Activated naive CD8-positive, alpha-beta T cell treated with anti-CD3 and anti-CD28 coated beads for 36 hours (primary cell): ENCODE measurements around the gene IKBIP. TPM values are rescaled to one million over a fixed set of nuclear protein-coding genes. Genes with fewer than 3 reads are reported as not detected.
"Not testable (repeated sequence)": the region's sequence is repeated elsewhere in the genome, so short reads cannot be mapped to it uniquely, and the experiment has no call there.

Experiments used
- DNase-seq: peaks from one replicate; pipeline ENCODE4 v3.0.0; 2021
- H3K27ac Mint-ChIP-seq: one replicate; pipeline ENCODE4 v1.8.0; 2022; ENCODE audit warnings: mild to moderate bottlenecking, moderate library complexity, mixed read lengths
- H3K27me3 Mint-ChIP-seq: one replicate; pipeline ENCODE4 v1.8.0; 2022; ENCODE audit warnings: mild to moderate bottlenecking, mixed read lengths
- H3K36me3 Mint-ChIP-seq: one replicate; pipeline ENCODE4 v1.8.0; 2021; ENCODE audit warnings: mild to moderate bottlenecking, mixed read lengths
- H3K4me1 Mint-ChIP-seq: one replicate; pipeline ENCODE4 v1.8.0; 2021; ENCODE audit warnings: mixed read lengths
- H3K4me3 Mint-ChIP-seq: one replicate; pipeline ENCODE4 v1.8.0; 2022; ENCODE audit warnings: mild to moderate bottlenecking, moderate library complexity, mixed read lengths
- H3K9me3 Mint-ChIP-seq: one replicate; pipeline ENCODE4 v1.8.0; 2022; ENCODE audit warnings: mixed read lengths
- total RNA-seq, 2 experiments: library from RNA; stranded (reverse); gene quantifications; one replicate each; pipeline ENCODE4 v1.2.3, GENCODE V29; 2021

The IKBIP gene
- total RNA-seq, 2 experiments from 2014 or later = 25.8 to 26.8 TPM

DNA sequence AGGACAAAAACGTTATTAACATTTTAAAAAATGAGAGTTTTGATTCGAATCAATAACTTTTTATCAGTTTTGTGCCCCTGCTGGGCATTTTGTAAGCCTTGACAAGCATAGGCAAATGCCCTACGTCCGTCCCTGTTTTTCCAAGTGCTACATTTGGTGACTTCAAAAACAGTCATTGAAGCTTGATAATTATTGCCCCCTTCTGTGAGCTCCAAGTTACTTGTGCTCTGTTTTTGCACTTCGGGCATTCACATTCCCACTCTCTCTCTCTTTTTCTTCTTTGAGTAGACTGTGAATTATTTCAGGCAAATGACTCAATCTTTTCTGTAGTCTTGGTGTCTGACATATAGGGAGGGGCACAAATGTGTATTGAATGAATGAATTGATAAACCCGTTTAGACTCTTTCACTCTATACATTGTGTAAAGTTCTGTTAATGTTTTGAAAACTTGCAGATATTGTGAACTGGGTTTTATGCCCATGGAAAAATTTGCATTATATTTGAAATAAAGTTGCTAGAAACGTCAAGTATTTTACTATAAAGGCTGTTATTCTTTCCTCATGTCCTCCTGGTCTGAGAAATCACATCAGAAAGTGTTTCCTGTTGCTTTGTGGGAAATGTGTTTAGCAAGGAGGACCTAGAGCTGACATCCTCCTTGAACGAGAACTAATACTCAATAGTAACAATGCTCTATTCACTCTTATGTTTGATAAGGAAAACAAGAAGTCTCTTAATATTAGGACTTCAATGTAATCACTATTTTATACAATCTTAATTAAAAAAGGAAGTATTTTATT lies 1.9 kb upstream of the IKBIP start:
- Mint-ChIP-seq H3K27ac (no peak overlapping the region), H3K36me3 (peaks cover 15% of the 10 kb centered on the region), H3K27me3 (no peaks in the 10 kb centered on the region), H3K4me3 (peak overlapping the region; percentile 96), H3K4me1 (peaks cover 21% of the 10 kb centered on the region), H3K9me3 (no peaks in the 10 kb centered on the region)
- no peak for DNase-seq

DNA sequence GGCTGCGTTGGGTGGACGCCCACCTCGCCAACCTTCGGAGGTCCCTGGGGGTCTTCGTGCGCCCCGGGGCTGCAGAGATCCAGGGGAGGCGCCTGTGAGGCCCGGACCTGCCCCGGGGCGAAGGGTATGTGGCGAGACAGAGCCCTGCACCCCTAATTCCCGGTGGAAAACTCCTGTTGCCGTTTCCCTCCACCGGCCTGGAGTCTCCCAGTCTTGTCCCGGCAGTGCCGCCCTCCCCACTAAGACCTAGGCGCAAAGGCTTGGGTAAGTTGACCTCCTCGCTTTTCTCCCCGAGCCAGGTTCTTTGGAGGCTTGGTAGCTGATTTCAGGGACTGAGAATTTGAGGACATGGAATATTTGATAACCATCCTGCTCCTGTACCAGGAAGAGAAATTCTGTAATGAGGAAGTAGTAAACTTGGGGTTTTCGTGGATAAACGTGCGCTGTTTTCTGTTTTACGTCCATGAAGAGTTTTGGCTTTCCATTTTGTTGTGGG lies 1.0 kb upstream of the IKBIP start:
- no peak for DNase-seq
- no peaks in the 10 kb centered on the region for H3K9me3 Mint-ChIP-seq
- H3K27ac Mint-ChIP-seq = peak overlapping the region; percentile 59
- peaks cover 20% of the 10 kb centered on the region for H3K36me3 Mint-ChIP-seq
- H3K4me1 Mint-ChIP-seq = peaks cover 26% of the 10 kb centered on the region
- H3K4me3 Mint-ChIP-seq = peak overlapping the region; percentile 96
- H3K27me3 Mint-ChIP-seq = no peaks in the 10 kb centered on the region

- Mint-ChIP-seq H3K4me1 (peaks cover 27% of the 10 kb centered on the region), H3K36me3 (peaks cover 19% of the 10 kb centered on the region)
- no peak for DNase-seq
Measured at GRCh38 chr12:98644433-98644711, 216 bp downstream of the IKBIP start.

GRCh38 chr12:98642801-98643200 lies 1.8 kb downstream of the IKBIP start:
- not testable (repeated sequence) for H3K9me3 Mint-ChIP-seq, DNase-seq, H3K27ac Mint-ChIP-seq, H3K27me3 Mint-ChIP-seq
- Mint-ChIP-seq H3K4me1 (peaks cover 32% of the 10 kb centered on the region), H3K4me3 (peak overlapping the region; percentile 96), H3K36me3 (peaks cover 20% of the 10 kb centered on the region)

More at GRCh38 chr12:98644433-98644711, 216 bp downstream of the IKBIP start:
- no peaks in the 10 kb centered on the region for H3K27me3 Mint-ChIP-seq
- no peaks in the 10 kb centered on the region for H3K9me3 Mint-ChIP-seq
- H3K27ac Mint-ChIP-seq = peak overlapping the region; percentile 95
- H3K4me3 Mint-ChIP-seq = peak overlapping the region; percentile 96

GRCh38 chr12:98639491-98639890 lies 5.1 kb downstream of the IKBIP start:
- no peak overlapping the region for H3K27ac Mint-ChIP-seq
- H3K36me3 Mint-ChIP-seq = peaks cover 25% of the 10 kb centered on the region
- H3K27me3 Mint-ChIP-seq = no peaks in the 10 kb centered on the region
- no peaks in the 10 kb centered on the region for H3K9me3 Mint-ChIP-seq
- no peak for DNase-seq
- peaks cover 30% of the 10 kb centered on the region for H3K4me1 Mint-ChIP-seq
- H3K4me3 Mint-ChIP-seq = no peak overlapping the region

GRCh38 chr12:98638009-98638408 lies 6.6 kb downstream of the IKBIP start:
- Mint-ChIP-seq H3K27ac (no peak overlapping the region), H3K36me3 (peaks cover 23% of the 10 kb centered on the region), H3K9me3 (no peaks in the 10 kb centered on the region), H3K4me3 (no peak overlapping the region), H3K27me3 (no peaks in the 10 kb centered on the region), H3K4me1 (peaks cover 25% of the 10 kb centered on the region)
- DNase-seq = no peak

DNA sequence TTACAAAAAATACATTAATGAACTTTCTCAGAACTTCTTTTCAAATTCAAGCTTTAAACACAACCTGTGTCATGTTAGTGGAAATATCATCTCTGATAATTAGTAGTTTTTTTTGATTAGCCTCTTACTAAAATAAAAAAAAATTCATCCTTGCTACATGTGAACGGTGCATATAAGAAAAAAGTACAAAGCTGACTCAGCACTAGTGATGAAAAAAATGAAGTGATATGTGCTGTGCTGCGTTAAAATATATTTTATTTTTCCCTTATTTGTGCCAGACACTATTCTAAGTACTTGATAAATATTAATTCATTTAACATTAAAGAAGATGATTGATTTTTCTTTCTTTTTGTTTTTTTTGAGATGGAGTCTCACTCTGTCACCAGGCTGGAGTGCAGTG lies 7.5 kb downstream of the IKBIP start:
- Mint-ChIP-seq H3K36me3 (peaks cover 19% of the 10 kb centered on the region), H3K27ac (no peak overlapping the region), H3K27me3 (no peaks in the 10 kb centered on the region)

GRCh38 chr12:98635657-98636323 lies 8.8 kb downstream of the IKBIP start:
- Mint-ChIP-seq H3K4me3 (no peak overlapping the region), H3K9me3 (no peaks in the 10 kb centered on the region), H3K4me1 (peaks cover 16% of the 10 kb centered on the region), H3K27me3 (no peaks in the 10 kb centered on the region), H3K27ac (no peak overlapping the region), H3K36me3 (peaks cover 13% of the 10 kb centered on the region)
- no peak for DNase-seq

More for the DNA sequence above, 7.5 kb downstream of the IKBIP start:
- H3K9me3 Mint-ChIP-seq = no peaks in the 10 kb centered on the region
- H3K4me3 Mint-ChIP-seq = no peak overlapping the region
- H3K4me1 Mint-ChIP-seq = peaks cover 22% of the 10 kb centered on the region
- DNase-seq = no peak

DNA sequence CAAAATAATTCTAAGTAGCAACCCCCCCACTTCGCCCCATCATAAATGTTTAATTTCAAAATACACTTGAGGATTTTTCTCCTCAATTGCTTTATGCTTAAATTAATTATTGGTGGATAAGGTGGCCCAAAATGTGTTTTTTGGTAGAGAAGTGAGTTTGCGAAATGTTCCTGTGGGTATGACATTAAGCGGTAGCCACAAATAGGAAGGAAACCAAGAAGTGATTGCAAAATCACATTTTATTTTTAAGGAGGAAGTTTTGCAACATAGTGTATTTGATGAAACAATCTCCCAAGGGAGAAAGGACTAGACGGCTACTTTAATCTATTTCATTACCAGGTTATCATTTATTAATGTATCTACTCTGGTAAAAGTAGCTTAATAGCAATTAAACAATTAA lies 25.6 kb downstream of the IKBIP start:
- DNase-seq = no peak
- Mint-ChIP-seq H3K4me1 (peaks cover 1% of the 10 kb centered on the region), H3K27ac (no peak overlapping the region), H3K9me3 (no peaks in the 10 kb centered on the region), H3K4me3 (no peak overlapping the region), H3K36me3 (peaks cover 3% of the 10 kb centered on the region), H3K27me3 (no peaks in the 10 kb centered on the region)

DNA sequence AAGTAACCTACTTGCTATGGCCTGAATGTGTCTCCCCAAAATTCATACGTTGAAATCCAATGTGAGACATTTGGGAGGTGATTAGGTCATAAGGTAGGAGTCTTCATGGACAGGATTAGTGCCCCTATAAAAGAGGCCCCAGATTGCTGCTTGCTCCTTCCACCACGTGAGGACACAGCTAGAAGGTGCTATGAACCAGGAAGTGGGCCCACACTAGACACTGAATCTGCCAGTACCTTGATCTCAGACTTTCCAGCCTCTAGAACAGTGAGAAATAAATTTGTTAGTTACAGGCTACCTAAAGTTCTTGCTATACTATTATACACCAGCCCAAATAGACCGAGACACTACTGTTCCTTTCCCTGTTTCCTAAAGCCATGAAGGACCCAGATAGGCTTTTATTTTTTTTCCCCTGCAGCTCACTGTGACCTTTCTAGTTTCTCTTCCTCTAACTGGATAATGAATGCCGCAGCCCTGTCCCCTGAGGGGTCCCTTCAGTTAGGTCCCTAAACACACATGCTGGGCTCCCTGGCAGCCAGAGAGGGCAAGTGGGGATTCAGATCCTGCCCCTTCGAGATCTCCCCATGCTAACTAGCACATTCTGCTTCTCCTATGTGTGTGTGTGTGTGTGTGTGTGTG lies 31.8 kb downstream of the IKBIP start:
- Mint-ChIP-seq H3K4me1 (peaks cover 8% of the 10 kb centered on the region), H3K27me3 (no peaks in the 10 kb centered on the region), H3K9me3 (no peaks in the 10 kb centered on the region), H3K4me3 (no peak overlapping the region), H3K27ac (peak overlapping the region; percentile 83), H3K36me3 (peaks cover 2% of the 10 kb centered on the region)
- DNase-seq = no peak

DNA sequence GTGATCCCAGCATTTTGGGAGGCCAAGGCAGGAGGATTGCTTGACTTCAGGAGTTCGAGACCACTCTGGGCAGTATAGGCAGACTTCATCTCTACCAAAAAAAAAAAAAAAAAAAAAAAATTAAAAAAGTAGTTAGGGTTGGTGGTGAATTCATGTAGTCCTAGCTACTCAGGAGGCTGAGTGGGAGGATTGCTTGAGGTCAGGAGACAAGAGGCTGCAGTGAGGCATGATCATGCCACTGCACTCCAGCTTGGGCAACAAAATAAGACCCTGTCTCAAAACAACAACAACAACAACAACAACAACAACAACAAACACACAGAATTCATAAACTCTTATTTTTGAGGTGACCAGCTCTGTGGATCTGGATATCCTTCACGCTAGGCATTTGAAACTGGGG lies 34.0 kb downstream of the IKBIP start:
- no peak for DNase-seq
- no peaks in the 10 kb centered on the region for H3K9me3 Mint-ChIP-seq
- H3K4me3 Mint-ChIP-seq = no peak overlapping the region
- H3K27ac Mint-ChIP-seq = no peak overlapping the region
- peaks cover 2% of the 10 kb centered on the region for H3K36me3 Mint-ChIP-seq
- peaks cover 18% of the 10 kb centered on the region for H3K4me1 Mint-ChIP-seq
- no peaks in the 10 kb centered on the region for H3K27me3 Mint-ChIP-seq

GRCh38 chr12:98606359-98606988 lies 38.1 kb downstream of the IKBIP start:
- H3K27ac Mint-ChIP-seq = no peak overlapping the region
- H3K27me3 Mint-ChIP-seq = no peaks in the 10 kb centered on the region
- DNase-seq = no peak
- H3K4me3 Mint-ChIP-seq = no peak overlapping the region
- peaks cover 10% of the 10 kb centered on the region for H3K4me1 Mint-ChIP-seq
- no peaks in the 10 kb centered on the region for H3K9me3 Mint-ChIP-seq
- H3K36me3 Mint-ChIP-seq = peaks cover 18% of the 10 kb centered on the region

- DNase-seq = no peak
- H3K27ac Mint-ChIP-seq = no peak overlapping the region
- no peak overlapping the region for H3K4me3 Mint-ChIP-seq
- peaks cover 46% of the 10 kb centered on the region for H3K36me3 Mint-ChIP-seq
- peaks cover 15% of the 10 kb centered on the region for H3K4me1 Mint-ChIP-seq
- H3K27me3 Mint-ChIP-seq = no peaks in the 10 kb centered on the region
- no peaks in the 10 kb centered on the region for H3K9me3 Mint-ChIP-seq
Measured at GRCh38 chr12:98601924-98602323, 42.7 kb downstream of the IKBIP start.

GRCh38 chr12:98597313-98597712 lies 47.3 kb downstream of the IKBIP start:
- H3K4me3 Mint-ChIP-seq, DNase-seq, H3K9me3 Mint-ChIP-seq, H3K27me3 Mint-ChIP-seq, H3K27ac Mint-ChIP-seq: not testable (repeated sequence)
- Mint-ChIP-seq H3K4me1 (peaks cover 26% of the 10 kb centered on the region), H3K36me3 (peaks cover 64% of the 10 kb centered on the region)
